ENCODE data around the gene PPP2R5D.

DNA sequence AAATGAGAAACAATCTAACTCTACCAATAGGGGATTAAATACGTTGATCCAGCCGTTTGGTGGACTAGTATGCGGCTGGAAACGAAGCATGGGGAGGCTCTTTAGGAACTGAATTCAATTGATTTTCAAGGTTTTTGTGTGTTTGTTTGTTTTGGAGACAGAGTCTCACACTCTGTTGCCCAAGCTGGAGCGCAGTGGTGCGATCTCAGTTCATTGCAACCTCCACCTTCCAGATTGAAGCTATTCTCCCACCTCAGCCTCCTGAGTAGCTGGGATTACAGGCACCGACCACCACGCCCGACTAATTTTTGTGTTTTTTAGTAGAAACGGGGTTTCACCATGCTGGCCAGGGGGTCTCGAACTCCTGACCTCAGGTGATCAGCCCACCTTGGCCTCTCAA is 48.0 kb upstream of the PPP2R5D start:
- TF ChIP-seq, protein P1, sequence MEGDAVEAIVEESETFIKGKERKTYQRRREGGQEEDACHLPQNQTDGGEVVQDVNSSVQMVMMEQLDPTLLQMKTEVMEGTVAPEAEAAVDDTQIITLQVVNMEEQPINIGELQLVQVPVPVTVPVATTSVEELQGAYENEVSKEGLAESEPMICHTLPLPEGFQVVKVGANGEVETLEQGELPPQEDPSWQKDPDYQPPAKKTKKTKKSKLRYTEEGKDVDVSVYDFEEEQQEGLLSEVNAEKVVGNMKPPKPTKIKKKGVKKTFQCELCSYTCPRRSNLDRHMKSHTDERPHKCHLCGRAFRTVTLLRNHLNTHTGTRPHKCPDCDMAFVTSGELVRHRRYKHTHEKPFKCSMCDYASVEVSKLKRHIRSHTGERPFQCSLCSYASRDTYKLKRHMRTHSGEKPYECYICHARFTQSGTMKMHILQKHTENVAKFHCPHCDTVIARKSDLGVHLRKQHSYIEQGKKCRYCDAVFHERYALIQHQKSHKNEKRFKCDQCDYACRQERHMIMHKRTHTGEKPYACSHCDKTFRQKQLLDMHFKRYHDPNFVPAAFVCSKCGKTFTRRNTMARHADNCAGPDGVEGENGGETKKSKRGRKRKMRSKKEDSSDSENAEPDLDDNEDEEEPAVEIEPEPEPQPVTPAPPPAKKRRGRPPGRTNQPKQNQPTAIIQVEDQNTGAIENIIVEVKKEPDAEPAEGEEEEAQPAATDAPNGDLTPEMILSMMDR (IDR thresholded peaks at IDR 0.05): no peak
- no peak for TF ChIP-seq ZFX (IDR thresholded peaks at IDR 0.05; ENCODE audit: borderline replicate concordance)

Data from 22Rv1 (cell line).